Activated CD4-positive, alpha-beta T cell treated with anti-CD3 and anti-CD28 coated beads, Interleukin-2, amount 10 ng/mL, durations not matched to agents 7 days and 5 days (primary cell): ENCODE measurements around the gene ZDHHC7. TPM values are rescaled to one million over a fixed set of nuclear protein-coding genes. Genes with fewer than 3 reads are reported as not detected.

Experiments used
- CTCF ChIA-PET: fragments of 350-600 bp; sonication (Branson Sonifier 250); formaldehyde crosslinking; loops from one replicate; lab custom pipeline; 2021; ENCODE audit warnings: antibody characterized with exemption; lab: Charles Lee
- POLR2A ChIA-PET: fragments of 350-600 bp; sonication (Branson Sonifier 250); formaldehyde crosslinking; loops from one replicate; lab custom pipeline; 2021; ENCODE audit warnings: antibody characterized with exemption; lab: Charles Lee
- DNase-seq: peaks from one replicate; pipeline ENCODE4 v3.0.0-alpha.2; 2020
- H3K27ac Mint-ChIP-seq: one replicate; pipeline ENCODE4 v1.8.0; 2021; ENCODE audit warnings: mild to moderate bottlenecking, moderate library complexity, mixed read lengths
- H3K27me3 Mint-ChIP-seq: one replicate; pipeline ENCODE4 v1.8.0; 2021; ENCODE audit warnings: mixed read lengths
- H3K36me3 Mint-ChIP-seq: one replicate; pipeline ENCODE4 v1.8.0; 2021; ENCODE audit warnings: low read depth, mixed read lengths
- H3K4me1 Mint-ChIP-seq: one replicate; pipeline ENCODE4 v1.8.0; 2021; ENCODE audit warnings: mixed read lengths
- H3K4me3 Mint-ChIP-seq: one replicate; pipeline ENCODE4 v1.8.0; 2021; ENCODE audit warnings: mild to moderate bottlenecking, moderate library complexity, mixed read lengths
- H3K9me3 Mint-ChIP-seq: one replicate; pipeline ENCODE4 v1.8.0; 2021; ENCODE audit warnings: mixed read lengths
- total RNA-seq, 2 experiments: library from RNA; stranded (reverse); gene quantifications; one replicate each; pipeline ENCODE4 v1.2.3, GENCODE V29; 2021

ZDHHC7 gene
- total RNA-seq, 2 experiments from 2014 or later = 30.7 to 33.9 TPM

GRCh38 chr16:84979516-84979915 is 31.8 kb downstream of the ZDHHC7 start:
- Mint-ChIP-seq H3K4me1 (no peaks in the 10 kb centered on the region), H3K9me3 (no peaks in the 10 kb centered on the region), H3K27ac (no peak overlapping the region), H3K27me3 (no peaks in the 10 kb centered on the region), H3K4me3 (no peak overlapping the region), H3K36me3 (peaks cover 31% of the 10 kb centered on the region)
- ChIA-PET CTCF (interaction anchor here (0.8 to 1.0 kb wide), 2 partner anchors 8 to 9 kb away, joined by 3 read pairs; no protein-coding TSS in a partner anchor), POLR2A (no interaction called here)
- no peak for DNase-seq

DNA sequence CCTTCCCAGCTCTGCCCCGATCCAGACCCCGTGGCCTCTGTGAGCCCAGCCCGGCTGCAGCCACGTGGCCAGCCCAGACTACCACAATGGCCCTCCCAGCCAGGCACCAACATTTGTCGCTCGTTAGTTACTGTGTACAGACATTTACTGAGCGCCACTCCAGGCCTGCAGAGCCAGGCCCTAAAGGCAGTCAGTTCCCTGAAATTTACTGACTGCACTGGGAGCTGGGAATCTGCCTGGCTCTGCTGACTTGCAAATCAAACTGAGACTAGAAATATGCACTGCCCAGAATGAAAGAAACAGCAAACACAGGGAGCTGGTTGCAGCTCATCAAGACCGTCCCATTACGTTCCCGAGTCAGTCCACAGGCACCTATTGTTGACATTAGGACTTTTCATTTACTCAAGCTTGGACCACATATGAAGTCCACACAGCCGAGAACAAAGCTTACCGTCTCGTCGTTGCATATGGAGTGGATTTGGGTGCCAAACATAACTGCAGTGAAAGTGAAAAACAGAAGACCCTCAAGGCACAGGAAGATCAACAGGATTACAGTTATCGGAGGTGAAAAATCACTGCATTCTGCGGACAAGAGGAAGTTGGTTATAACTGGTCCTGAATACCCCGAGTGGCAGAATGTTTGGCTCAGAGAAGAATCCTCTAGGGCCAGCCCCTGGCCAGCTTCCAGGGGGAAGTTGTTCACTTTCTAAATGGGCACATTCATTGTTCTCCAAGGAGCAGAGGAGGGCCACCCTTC is 34.5 kb downstream of the ZDHHC7 start:
- ChIA-PET CTCF (interaction anchor here (1.4 to 1.5 kb wide), 2 partner anchors 8 to 17 kb away, joined by 3 read pairs; no protein-coding TSS in a partner anchor), POLR2A (no interaction called here)
- Mint-ChIP-seq H3K9me3 (no peaks in the 10 kb centered on the region), H3K27ac (no peak overlapping the region), H3K4me1 (no peaks in the 10 kb centered on the region), H3K36me3 (peaks cover 32% of the 10 kb centered on the region), H3K27me3 (no peaks in the 10 kb centered on the region), H3K4me3 (no peak overlapping the region)
- no peak for DNase-seq

DNA sequence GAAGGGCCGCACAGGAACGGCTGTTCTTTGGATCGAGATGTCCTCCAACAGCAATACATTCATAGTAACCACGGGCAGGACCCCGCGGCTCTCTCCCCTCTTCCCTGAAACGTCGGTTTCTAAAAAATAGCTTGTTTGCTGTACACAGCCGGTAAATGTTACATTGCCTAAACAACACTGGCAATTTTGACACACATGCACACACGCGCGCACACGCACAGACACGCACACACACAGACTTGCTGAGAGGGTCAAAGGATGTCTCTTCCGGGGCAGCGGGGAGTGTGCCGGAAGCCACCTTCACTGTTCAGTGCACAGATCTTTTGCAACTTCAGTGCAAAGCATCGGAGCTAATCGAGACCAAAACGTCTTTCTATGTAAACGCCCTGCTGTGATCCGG is 35.8 kb downstream of the ZDHHC7 start:
- no peak overlapping the region for H3K27ac Mint-ChIP-seq
- no peaks in the 10 kb centered on the region for H3K27me3 Mint-ChIP-seq
- H3K36me3 Mint-ChIP-seq = peaks cover 24% of the 10 kb centered on the region
- DNase-seq = no peak
- CTCF ChIA-PET = interaction anchor here (0.6 to 0.9 kb wide), 2 partner anchors 236 to 304 kb away, joined by 3 to 5 read pairs; no protein-coding TSS in a partner anchor
- no peaks in the 10 kb centered on the region for H3K9me3 Mint-ChIP-seq
- peaks cover 2% of the 10 kb centered on the region for H3K4me1 Mint-ChIP-seq
- POLR2A ChIA-PET = no interaction called here
- H3K4me3 Mint-ChIP-seq = no peak overlapping the region

DNA sequence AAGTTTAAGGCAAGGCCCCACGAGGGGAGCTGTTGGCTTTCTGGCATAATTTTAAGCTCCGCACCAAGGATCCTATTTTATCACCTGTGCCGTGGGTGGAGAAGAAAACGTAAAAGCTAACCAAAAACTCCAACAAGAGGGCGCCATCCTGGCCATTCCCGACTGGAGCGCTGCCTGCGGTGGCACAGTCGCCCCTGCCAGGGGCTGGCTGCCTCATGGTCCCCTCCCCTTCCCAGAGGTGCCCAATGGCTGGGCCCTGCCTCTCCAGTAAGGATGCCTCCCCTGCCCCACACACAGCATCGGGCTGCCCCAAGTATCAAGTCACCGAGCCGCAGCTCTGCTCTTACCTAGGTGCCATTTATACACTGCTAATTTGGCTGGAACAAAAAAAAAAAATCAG is 36.3 kb downstream of the ZDHHC7 start:
- H3K27me3 Mint-ChIP-seq = no peaks in the 10 kb centered on the region
- no peak for DNase-seq
- H3K36me3 Mint-ChIP-seq = peaks cover 23% of the 10 kb centered on the region
- CTCF ChIA-PET = interaction anchor here (0.9 kb wide), 1 partner anchor 303 kb away, joined by 5 read pairs; no protein-coding TSS in a partner anchor
- POLR2A ChIA-PET = no interaction called here
- H3K4me3 Mint-ChIP-seq = no peak overlapping the region
- peaks cover 5% of the 10 kb centered on the region for H3K4me1 Mint-ChIP-seq
- no peak overlapping the region for H3K27ac Mint-ChIP-seq
- H3K9me3 Mint-ChIP-seq = no peaks in the 10 kb centered on the region

GRCh38 chr16:84973776-84974523 is 37.4 kb downstream of the ZDHHC7 start:
- ChIA-PET POLR2A (no interaction called here), CTCF (interaction anchor here (1.2 kb wide), 1 partner anchor 219 kb away, joined by 3 read pairs; no protein-coding TSS in a partner anchor)
- no peaks in the 10 kb centered on the region for H3K27me3 Mint-ChIP-seq
- DNase-seq = no peak
- H3K36me3 Mint-ChIP-seq = peaks cover 23% of the 10 kb centered on the region
- H3K4me3 Mint-ChIP-seq = no peak overlapping the region
- H3K4me1 Mint-ChIP-seq = peaks cover 5% of the 10 kb centered on the region
- H3K27ac Mint-ChIP-seq = no peak overlapping the region
- no peaks in the 10 kb centered on the region for H3K9me3 Mint-ChIP-seq

GRCh38 chr16:84973236-84973635 is 38.1 kb downstream of the ZDHHC7 start:
- ChIA-PET POLR2A (interaction anchor here (0.7 kb wide), 1 partner anchor 309 kb away, joined by 4 read pairs; no protein-coding TSS in a partner anchor), CTCF (interaction anchor here (1.2 kb wide), 1 partner anchor 219 kb away, joined by 3 read pairs; no protein-coding TSS in a partner anchor)
- Mint-ChIP-seq H3K27me3 (no peaks in the 10 kb centered on the region), H3K36me3 (peaks cover 23% of the 10 kb centered on the region), H3K4me1 (peaks cover 5% of the 10 kb centered on the region), H3K27ac (no peak overlapping the region), H3K4me3 (no peak overlapping the region), H3K9me3 (no peaks in the 10 kb centered on the region)
- no peak for DNase-seq

DNA sequence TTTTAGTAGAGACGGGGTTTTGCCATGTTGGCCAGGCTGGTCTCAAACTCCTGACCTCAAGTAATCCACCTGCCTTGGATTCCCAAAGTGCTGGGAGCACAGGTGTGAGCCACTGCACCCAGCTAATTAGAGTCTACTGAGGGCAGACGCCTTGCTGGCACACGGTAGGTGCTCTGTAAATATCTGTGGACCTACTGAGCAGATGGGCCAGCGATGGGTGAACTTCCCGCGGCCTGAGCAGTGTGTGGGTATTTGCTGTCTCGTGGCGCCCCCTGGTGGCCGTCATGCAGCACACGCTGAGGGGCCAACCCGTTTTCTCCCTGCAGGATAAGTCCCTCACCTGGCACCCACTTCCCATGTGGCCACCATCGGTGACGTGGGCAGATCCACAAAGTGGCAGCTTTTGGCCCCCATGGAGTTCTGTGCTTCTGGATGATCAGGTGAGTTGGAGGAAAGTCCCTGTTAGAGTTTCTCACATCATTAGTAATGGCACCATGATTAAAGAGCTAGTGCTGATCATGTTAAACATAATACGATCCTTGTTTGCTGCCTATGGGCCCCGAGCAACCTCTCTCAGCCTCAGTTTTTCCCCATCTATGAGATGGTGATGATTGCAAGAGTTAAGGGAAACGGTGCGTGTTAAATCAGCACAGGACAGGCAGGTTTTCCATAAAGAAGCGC is 40.7 kb downstream of the ZDHHC7 start:
- Mint-ChIP-seq H3K27me3 (no peaks in the 10 kb centered on the region), H3K27ac (no peak overlapping the region), H3K9me3 (peaks cover 6% of the 10 kb centered on the region), H3K36me3 (peaks cover 7% of the 10 kb centered on the region), H3K4me1 (peaks cover 5% of the 10 kb centered on the region), H3K4me3 (no peak overlapping the region)
- CTCF ChIA-PET = interaction anchor here (0.6 to 2.2 kb wide), 14 partner anchors 9 to 351 kb away, joined by 3 to 14 read pairs (median 4); no protein-coding TSS in a partner anchor
- peak; percentile 84 for DNase-seq
- POLR2A ChIA-PET = interaction anchor here (0.6 kb wide), 1 partner anchor 1194 kb away, joined by 3 read pairs; no protein-coding TSS in a partner anchor

GRCh38 chr16:84967828-84968227 is 43.5 kb downstream of the ZDHHC7 start:
- CTCF ChIA-PET = interaction anchor here (1.0 kb wide), 1 partner anchor 214 kb away, joined by 3 read pairs; no protein-coding TSS in a partner anchor
- Mint-ChIP-seq H3K27me3 (no peaks in the 10 kb centered on the region), H3K27ac (no peak overlapping the region), H3K4me1 (peaks cover 5% of the 10 kb centered on the region), H3K9me3 (peaks cover 9% of the 10 kb centered on the region), H3K36me3 (peaks cover 2% of the 10 kb centered on the region), H3K4me3 (no peak overlapping the region)
- DNase-seq = no peak
- POLR2A ChIA-PET = no interaction called here

GRCh38 chr16:84965428-84966415 is 45.6 kb downstream of the ZDHHC7 start:
- DNase-seq = no peak
- Mint-ChIP-seq H3K4me3 (no peak overlapping the region), H3K9me3 (peaks cover 9% of the 10 kb centered on the region), H3K27me3 (no peaks in the 10 kb centered on the region), H3K4me1 (peaks cover 5% of the 10 kb centered on the region), H3K36me3 (peaks cover 2% of the 10 kb centered on the region), H3K27ac (no peak overlapping the region)
- POLR2A ChIA-PET = no interaction called here
- CTCF ChIA-PET = no interaction called here

GRCh38 chr16:84964386-84965128 is 46.8 kb downstream of the ZDHHC7 start:
- ChIA-PET POLR2A (no interaction called here), CTCF (no interaction called here)
- Mint-ChIP-seq H3K9me3 (peaks cover 9% of the 10 kb centered on the region), H3K4me3 (no peak overlapping the region), H3K36me3 (peaks cover 2% of the 10 kb centered on the region), H3K27ac (no peak overlapping the region), H3K4me1 (no peaks in the 10 kb centered on the region), H3K27me3 (no peaks in the 10 kb centered on the region)
- no peak for DNase-seq

DNA sequence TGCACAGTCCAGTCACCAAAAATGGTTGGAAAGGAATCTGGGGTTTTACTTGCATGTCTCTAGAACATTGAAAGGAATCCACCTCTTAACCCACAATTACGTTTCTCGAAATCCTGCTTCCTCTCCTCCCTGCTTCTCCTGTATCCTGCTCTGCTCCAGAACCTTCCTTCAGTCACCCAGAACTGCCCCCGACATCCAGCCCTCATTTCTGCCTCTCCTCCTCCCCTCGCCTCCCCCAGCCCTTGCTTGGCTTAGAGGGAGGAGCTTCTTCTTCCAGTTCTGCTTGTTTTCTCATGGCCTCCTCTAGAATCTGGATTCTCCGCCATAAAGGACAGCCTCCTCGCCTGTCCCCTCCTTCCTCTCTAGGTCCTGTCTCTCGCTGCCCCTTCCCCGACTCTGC is 48.3 kb downstream of the ZDHHC7 start:
- POLR2A ChIA-PET = no interaction called here
- H3K27me3 Mint-ChIP-seq = no peaks in the 10 kb centered on the region
- CTCF ChIA-PET = interaction anchor here (1.0 to 2.1 kb wide), 2 partner anchors 9 to 11 kb away, joined by 3 to 8 read pairs; no protein-coding TSS in a partner anchor
- no peak overlapping the region for H3K27ac Mint-ChIP-seq
- H3K9me3 Mint-ChIP-seq = peaks cover 9% of the 10 kb centered on the region
- H3K4me3 Mint-ChIP-seq = no peak overlapping the region
- H3K36me3 Mint-ChIP-seq = peaks cover 2% of the 10 kb centered on the region
- no peaks in the 10 kb centered on the region for H3K4me1 Mint-ChIP-seq
- DNase-seq = no peak
